HUDEP-2 (cell line): ENCODE data around the gene LRRC52.
"Not testable (repeated sequence)": the region's sequence is repeated elsewhere in the genome, so short reads cannot be mapped to it uniquely, and the experiment has no call there.

Source experiments
- DNase-seq, 76 experiments: peaks; one replicate each; lab custom pipeline; 2025; ENCODE audit not compliant: unreplicated experiment in 76 of 76; lab: John Stamatoyannopoulos, UW

The LRRC52 gene

GRCh38 chr1:165580931-165581871 lies 37.4 kb downstream of the LRRC52 start:
- DNase-seq: no peak

- DNase-seq: no peak
These were observed 38.1 kb downstream of the LRRC52 start for GRCh38 chr1:165581926-165582325.

GRCh38 chr1:165586398-165586797 lies 42.6 kb downstream of the LRRC52 start:
- no peak for DNase-seq

- not testable (repeated sequence) for DNase-seq
These were observed 47.6 kb downstream of the LRRC52 start for GRCh38 chr1:165591391-165591790.

GRCh38 chr1:165592945-165593823 lies 49.4 kb downstream of the LRRC52 start:
- peak in 54 of 76 experiments; percentile 2 to 78 (median 42) for DNase-seq

- no peak for DNase-seq
These were observed 51.6 kb downstream of the LRRC52 start for GRCh38 chr1:165595246-165595938.

- DNase-seq: peak; percentile 14 to 97 (median 92)
These were observed 54.3 kb downstream of the LRRC52 start for GRCh38 chr1:165597883-165598675.

- peak in 1 of 76 experiments; percentile 6 for DNase-seq
These were observed 54.9 kb downstream of the LRRC52 start for GRCh38 chr1:165598676-165599059.

- DNase-seq: no peak
These were observed 57.0 kb downstream of the LRRC52 start for GRCh38 chr1:165600793-165601192.

- no peak for DNase-seq
These were observed 60.0 kb downstream of the LRRC52 start for GRCh38 chr1:165603810-165604209.

- DNase-seq: no peak
These were observed 61.4 kb downstream of the LRRC52 start for GRCh38 chr1:165605246-165605645.

- not testable (repeated sequence) for DNase-seq
These were observed 62.9 kb downstream of the LRRC52 start for GRCh38 chr1:165606676-165607075.

- no peak for DNase-seq
These were observed 67.1 kb downstream of the LRRC52 start for GRCh38 chr1:165610866-165611265.

GRCh38 chr1:165612062-165612461 lies 68.3 kb downstream of the LRRC52 start:
- no peak for DNase-seq
